Testis (tissue), 2 donors: Measurements from ENCODE around the gene AKIP1.

Experiments
- CTCF ChIP-seq, 3 experiments: fragments of 450-650 bp in 2 of 3; fragments of 200-600 bp in 1 of 3; sonication (generic) in 1 of 3; IDR thresholded peaks; one replicate each; pipeline ENCODE4 v1.5.1; 2016 to 2019; ENCODE audit warnings: antibody characterized with exemption in 3 of 3, mild to moderate bottlenecking in 2 of 3, moderate library complexity in 1 of 3
- POLR2A ChIP-seq: fragments of 450-650 bp; IDR thresholded peaks from one replicate; pipeline ENCODE4 v1.6.1; 2017; ENCODE audit warnings: antibody characterized with exemption, mild to moderate bottlenecking, moderate library complexity

GRCh38 chr11:8967184-8967583 is 56.2 kb downstream of the AKIP1 start:
- TF ChIP-seq POLR2A (no peak), CTCF (IDR thresholded peaks at IDR 0.05) (no peak)
